HL-60/S4 (cell line): ENCODE measurements around the gene KIAA0825.

ENCODE experiments used
- in situ Hi-C: fragments of 300-500 bp; cut with MboI; formaldehyde crosslinking; loops from 2 replicates; pipeline ENCODE4 v1.14.3; 2022; ENCODE audit warnings: low sequenced_read_pairs

KIAA0825 gene

DNA sequence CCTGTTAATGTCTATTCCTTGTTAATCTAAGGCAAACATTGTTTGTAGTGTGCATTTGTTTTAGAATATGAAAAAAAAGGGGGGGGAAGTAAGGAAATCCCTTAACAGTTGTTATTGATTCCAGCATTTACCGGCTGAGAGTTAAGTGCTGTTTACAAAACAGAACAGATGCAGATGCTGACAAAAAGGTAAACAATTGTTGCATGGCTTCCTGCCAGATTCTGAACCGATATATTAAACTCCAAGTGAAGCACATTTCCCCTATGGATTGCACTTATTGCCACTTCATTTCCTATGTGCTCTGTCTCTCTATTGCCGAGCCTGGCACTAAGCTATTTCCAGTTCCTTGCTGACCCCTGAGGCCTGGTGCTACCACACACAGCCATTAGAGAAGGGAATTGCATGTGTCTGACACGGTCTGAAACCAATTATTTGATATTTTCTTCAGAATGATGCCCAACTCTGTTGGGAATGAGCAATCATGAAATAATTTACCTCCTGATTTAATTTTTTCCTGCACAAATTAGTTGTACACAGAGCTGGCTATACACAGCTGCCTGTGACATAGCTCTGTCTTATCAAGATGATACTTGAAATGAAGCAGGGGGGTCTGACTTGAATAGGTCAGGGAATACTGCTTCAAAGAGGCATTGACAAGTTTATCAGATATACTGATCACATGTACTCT lies 109.8 kb downstream of the KIAA0825 start:
- in situ Hi-C loops, result no loop called here

DNA sequence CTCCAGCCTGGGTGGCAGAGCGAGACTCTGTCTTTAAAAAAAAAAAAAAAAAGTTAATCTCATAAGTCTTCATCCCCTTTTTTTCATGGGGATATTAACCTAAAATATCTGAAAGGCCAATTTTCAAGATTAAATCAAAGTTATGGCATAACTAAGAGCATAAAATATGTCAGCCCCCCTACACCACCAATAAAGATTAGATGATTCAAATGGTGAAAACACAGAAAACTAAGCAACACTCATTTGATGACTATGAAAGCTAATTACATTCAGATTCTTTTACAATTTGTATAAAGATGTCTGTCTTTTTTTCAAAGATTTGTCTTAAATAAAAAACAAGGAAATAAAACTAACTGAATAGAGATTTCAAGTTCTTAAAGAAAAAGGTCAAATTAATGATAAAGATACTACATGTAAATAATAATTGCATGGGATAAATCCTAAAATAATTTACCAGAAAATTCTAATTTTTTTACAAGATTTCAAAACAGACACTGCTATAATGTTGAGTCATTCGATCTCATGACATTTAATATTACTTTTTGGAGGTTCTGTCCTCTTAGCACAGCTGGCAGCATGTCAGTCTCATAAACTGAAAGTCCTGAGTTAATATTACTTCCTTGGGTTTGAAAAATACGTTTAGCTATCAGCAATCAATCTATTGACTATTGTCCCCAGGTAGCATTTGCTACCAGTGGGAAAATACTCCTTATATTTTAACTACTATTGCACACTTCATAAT lies 112.9 kb downstream of the KIAA0825 start:
- in situ Hi-C loops, result no loop called here

DNA sequence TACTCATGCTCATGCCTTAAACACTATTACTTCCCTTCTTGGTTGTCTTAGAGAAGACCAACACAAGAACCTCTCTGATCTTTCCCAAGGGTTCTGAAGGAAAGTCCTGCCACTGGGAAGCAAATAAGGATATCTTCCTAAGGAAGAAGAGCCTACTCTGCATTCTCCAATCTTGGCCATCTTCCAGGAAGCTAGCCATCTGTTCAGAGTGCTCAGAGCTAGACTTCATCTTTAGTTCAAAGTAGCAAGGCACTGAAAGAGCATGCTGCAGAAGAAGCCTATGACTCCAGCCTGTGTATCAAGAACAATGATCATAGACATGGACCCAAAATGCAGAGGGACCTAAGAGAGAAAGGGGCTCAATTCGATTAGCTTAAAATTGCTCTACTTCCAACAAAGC lies 114.7 kb downstream of the KIAA0825 start:
- in situ Hi-C loops, result no loop called here

DNA sequence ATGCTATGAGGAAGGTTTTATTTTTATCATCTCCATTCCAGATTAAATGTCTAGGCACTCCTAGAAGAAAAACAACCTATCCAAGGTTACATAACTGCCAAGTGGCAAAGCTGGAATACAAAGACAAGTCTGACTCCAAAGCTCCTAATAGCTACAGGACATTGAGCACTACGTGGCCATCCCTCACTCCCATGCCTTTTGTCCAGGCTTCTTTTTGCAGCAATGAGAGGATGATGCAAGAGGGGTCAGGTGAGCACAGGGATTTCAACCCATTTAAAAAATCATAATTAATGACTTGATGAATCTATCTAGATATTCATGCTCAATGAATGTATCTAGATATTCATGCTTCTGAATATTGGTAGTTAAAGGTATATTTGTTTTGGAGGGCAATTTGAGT lies 117.0 kb downstream of the KIAA0825 start:
- in situ Hi-C loops, result no loop called here

DNA sequence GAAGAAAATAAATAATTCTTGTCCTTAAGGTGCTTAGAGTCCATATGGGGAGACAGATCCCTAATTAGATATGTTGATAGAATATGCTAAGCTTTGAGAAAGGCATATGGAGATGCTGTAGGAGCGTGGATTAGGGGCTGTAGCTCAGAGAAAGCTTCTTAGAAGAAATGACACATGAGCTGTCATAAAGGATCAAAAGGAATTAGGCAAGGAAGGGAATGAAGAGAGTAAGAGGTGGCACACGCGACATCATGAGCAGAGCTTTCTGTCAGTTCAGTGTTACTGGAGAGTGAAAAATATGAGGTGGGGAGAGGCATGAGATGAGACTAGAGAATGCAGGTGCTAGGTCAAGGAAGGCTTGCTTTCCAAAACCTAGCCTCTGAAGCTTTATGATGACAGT lies 118.6 kb downstream of the KIAA0825 start:
- in situ Hi-C loops, result no loop called here

DNA sequence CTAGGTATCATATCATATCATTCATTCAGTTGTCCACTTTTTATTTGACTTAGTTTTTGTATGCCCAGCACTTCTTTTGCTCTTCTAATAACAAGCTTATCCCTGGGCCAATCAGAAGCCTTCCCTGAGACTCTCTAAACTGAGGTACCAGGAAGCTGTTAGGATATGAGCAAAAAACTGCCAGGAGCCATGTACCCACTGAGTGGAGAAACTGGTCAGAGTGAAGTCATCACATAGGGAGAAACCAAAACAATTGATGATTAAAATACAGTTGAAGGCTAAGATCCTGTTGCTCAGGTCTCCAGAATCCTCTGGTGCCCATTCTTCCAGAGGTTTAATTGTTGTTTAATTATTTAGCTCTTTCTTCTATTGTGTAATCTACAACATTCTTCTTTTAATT lies 120.2 kb downstream of the KIAA0825 start:
- in situ Hi-C loops, result no loop called here

DNA sequence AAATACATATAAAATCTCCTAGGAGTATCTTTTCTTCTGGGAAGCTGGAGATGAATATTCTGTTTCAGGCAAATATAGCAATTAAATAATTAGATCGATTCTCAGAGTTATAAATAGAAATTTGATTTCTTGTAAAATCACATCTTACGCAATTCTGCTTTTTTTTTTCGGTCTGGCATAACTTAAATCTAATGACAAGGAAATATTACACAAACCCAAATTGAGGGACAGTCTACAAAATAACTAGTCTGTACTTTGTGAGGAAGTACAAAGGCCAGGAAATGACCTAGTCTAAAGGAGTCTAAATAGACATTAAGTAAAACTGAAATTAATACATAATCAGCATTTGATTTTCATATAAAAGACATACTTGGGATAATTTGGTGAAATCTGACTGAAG lies 133.3 kb downstream of the KIAA0825 start:
- in situ Hi-C loops, result no loop called here

DNA sequence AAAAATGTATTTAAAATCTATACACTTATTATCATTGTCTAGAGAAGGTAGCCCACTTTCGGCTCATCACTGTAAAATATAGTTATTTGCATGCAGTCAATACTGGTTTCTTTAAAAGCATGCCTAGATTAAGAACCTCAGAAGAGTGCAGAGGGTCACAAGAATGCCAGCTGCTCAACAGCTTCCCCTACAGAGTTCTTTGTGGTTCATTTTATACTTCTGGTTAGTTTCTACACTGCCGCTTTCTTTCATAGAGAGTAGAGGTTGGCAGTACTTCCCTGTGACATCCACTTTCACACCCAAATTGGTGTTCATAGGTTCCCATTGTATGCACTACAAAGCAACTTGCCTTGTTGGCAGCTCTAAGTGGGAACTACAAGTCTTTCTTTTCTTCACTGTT lies 137.3 kb downstream of the KIAA0825 start:
- in situ Hi-C loops, result no loop called here

DNA sequence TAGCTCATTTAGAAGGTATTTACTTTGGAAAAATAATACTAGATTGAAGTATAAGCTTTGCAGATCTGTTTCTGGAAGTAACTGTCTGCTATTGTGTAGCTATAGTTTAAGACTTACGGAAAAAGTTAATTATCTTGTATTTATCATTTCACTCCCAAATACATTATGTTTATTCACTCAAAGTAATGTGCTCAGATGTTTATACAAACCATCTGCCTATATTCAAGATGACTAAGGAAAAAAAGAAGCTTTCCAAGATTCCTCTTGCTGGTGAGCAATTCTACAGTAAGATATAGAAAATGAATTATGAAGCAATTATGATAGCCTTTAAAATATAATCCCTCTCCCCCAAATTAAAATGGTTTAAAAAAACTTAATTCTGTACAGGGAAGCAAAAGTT lies 137.9 kb downstream of the KIAA0825 start:
- in situ Hi-C loops, result no loop called here

DNA sequence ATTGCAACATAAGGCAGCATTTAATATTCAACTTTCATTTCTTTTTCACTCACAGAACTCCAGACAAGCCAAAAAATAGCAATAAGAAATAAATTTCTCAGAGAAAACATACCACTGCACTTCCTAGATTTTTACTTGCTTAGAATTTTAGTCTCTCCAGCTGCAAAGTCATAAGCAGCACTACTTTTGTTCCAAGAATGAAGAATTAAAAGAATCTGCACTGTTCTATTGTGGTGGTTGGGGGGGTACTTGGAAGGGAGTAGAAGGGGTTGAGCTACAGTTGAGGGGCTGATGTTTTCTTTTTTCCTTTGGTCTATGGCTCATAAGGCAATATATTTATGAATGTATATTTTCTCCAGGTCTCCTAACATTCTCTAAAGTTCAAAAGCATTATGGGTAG lies 144.5 kb downstream of the KIAA0825 start:
- in situ Hi-C loops, result no loop called here

DNA sequence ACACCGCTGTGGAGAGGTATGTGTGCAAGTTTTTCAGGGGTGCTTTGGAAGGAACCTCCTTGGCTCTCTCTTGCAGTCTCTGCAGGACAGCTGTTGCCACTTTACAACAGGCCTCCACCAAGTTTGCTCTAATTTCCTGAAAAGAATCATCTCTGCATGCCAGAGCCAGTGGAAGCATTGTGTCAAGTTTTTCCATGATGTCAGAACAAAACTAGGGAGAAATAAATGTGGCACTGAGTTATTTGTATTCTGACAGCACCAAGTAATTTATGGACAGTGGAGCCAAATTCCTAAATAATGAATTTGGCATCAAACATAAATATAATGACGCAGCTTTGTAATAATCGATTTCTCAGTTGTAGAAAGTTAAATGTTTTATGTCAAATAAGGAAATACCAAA lies 146.9 kb downstream of the KIAA0825 start:
- in situ Hi-C loops, result no loop called here

DNA sequence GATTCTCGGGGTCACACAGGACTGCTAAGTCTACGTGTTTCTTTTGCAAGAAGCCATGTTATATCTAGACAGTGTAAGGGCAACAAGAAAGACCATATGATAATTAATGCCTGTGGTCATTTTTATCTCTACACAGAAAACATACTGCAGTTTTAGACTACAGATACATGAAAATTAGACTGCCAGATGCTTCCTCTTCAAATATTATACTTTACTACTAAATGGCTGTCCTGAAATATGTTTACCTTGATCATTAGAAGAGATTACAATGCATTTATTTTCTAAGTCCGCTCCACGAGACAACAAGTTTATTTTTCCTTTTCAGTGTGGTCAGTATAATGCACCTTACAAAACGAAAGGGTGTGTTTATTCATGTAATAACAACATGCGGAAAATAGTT lies 147.6 kb downstream of the KIAA0825 start:
- in situ Hi-C loops, result no loop called here

DNA sequence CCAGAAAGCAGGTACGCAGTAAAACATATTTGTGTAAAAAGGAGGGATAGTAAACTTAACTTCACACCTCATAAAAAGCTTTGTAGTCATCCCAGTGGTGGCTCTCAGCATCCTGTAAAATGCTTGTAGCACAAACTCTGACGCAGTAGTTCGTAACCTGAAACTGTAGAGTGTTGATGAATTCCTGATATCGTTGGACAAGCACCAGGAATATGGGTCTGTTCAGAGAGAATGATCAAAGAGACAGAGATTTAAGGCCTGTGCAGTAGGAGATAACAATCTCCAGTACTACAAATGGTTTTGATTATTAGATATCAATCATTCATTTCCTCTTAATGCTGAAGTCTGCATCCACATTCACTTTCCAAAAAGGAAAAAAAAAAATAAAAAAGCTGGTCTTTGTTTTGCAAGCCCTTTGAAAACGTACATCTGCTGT lies 148.5 kb downstream of the KIAA0825 start:
- in situ Hi-C loops, result no loop called here

DNA sequence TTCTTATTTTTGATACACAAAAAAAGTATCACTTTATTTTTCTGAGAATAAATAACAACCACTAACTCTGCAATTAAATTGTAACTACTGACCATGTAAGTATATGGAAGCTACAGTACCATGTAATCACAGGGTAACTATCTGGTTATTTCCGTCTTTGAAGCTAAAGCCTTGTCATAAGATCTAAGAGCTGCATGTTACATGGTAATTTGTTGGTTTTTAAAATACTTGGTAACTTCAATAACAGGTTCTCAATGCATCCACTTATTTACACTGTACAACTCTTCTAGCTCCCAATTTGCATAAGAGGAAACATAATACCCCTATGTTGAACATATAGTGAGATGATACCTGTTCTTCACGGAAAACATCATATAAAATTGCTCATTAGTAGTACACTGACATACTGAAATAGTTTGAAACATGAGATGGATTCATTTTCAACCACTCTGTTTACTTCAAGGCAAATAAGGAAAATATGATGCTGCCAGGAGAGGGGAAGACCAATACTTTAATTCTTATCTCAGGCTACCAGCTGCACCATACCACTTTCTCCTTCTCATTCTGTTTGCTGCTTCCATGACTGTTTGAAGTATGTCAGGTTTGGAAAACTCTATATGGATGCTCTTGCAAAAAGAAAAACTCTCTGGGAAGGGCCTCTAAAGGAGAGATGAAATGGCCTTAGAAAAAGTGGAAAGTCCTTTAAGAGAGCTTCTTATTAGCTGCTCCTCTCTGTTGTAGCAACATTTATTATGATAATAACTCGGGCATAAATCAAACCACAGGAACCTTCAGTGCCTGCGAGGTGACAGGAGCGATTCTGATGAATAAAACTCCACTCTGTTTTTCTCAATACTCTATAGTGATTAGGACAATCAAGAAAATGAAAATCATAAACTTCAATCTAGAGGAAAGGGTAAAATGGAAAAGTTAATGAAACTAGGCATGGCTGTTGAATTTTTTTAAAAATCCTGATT lies 150.2 kb downstream of the KIAA0825 start:
- in situ Hi-C loops, result no loop called here

DNA sequence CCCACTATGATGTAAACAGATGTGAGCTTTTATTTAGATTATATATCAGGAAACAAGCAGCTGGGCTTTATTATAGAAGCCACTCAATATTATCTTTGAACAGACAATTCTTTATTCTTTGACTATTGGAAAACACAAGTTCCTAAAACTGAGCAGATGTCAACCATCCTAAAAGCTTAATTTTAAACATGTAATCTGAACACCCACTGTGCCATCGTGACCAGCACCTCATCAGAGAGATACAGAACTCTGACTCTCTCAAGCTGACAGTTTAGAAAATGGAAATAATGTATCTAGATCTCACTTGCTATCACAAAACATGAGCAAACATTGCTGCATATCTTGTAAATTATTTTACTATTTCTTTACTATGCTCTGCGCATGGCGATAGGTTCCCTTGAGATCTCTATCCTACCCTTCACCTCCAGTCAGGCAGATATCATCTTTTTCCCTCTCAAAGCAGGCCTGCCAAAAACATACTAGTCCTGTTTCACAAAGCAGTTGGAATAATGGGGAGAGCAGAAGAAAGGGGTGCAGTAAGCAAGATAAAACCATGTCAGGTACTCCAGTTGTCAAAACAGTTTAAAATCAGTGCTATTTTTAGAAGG lies 151.0 kb downstream of the KIAA0825 start:
- in situ Hi-C loops, result no loop called here

DNA sequence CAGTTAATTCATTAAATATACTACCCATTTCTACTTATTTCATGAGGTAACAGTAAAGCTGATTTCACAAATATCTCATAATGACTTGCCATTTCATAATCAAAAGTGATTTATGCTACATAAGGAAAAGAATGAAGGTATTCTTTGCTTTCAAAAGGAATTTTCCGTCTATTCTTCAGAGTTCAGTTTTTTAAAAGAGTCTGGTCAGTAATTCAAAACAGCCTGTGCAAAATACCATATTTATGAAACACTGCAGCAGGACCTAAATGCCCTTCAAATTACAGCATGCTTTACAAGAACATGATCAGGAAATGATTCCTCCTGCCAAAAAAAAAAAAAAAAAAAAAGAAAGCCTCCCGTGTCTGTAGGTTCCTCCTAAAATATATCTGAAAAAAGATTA lies 154.7 kb downstream of the KIAA0825 start:
- in situ Hi-C loops, result no loop called here

DNA sequence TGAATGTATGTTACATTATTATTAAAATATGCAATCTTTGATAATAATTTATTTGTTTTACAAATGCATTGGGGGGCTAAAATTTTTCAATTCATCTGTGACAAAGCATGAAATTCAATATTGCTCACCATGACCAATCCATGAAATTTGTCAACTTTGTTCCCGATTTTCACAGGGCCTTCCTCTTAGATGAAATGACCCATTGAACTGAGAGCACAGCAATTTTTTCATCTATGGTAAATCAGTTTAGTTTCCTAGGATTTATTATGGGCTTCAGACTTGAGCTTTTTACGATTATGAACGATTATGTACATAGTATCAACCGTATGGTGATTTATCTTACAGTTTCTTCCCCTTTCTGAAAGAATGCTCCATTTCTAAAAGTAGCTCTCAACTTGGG lies 157.3 kb downstream of the KIAA0825 start:
- in situ Hi-C loops, result no loop called here

DNA sequence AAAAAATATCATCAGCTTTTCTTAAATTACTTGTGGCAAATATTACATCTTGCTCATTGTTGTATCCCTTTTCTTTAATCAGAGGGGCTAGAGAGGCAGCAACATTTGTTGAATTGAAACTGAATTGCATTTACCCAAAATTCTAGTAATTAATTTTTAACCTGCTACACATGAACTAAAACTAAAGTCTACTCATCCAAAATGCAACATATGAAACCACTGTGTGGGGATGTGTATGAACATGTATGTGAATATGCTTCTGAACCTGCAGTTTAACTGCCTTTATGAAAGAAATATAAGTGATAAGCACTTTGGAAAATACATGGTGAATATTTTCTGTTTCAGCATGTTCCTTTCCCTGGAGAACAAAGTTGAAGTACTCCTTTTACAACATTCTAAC lies 158.5 kb downstream of the KIAA0825 start:
- in situ Hi-C loops, result no loop called here

DNA sequence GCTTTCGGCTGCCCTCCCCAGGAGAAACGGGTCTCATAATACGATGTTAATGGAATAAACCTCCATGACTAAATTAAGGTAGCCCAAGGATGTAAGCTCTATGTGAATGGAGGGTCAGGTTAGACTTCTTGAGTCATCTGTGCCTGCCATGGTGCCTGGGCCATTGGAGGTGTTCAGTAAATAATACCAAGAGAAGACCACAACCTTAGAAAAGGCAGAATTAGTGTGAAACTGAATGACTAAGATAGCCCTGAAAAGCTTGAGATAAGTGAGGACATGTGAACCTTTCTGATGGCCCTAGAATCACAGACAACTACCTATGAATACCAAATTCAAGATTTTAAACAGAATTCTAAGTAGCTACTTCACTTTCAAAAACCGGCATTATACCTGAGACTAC lies 160.6 kb downstream of the KIAA0825 start:
- in situ Hi-C loops, result no loop called here

DNA sequence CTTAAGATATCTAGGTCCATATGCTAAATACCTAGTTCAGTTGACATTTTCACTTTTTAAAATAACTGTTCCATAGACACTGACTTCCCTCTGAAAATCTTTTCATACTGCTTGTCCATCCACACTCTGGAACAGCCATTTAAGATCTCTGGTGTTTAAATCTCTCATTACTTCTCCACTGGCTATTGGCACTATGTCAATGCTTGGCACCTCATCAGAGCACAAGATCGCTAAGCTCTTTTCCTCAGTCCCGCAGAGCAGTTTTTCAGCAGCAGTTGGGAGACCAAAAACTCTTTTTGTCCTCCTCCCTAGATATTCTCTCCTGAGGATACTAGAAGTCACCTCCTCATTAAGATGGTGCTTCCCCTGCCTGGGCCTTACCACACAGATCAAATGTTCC lies 172.7 kb downstream of the KIAA0825 start:
- in situ Hi-C loops, result no loop called here

DNA sequence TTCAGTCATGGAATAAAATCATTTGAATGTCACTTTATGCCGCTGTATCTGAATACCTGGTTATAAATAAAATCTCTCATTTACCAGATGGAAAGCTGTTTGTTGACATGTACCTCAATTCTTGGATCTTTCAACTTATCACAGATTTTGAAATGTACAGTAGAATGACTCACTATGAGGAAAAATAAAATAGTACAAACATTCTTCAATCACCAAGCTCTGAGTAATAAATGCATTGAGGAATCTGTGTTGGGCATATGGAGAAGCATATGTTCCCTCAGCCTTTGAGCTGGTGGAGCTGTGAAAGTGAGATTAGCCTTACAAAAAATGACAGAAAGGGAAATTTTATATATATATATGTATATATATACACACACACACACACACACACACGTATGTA lies 175.4 kb downstream of the KIAA0825 start:
- in situ Hi-C loops, result no loop called here
